NB4 (cell line): Measurements from ENCODE around the gene PPP1R1B.

Experiments
- DNase-seq: peaks from one replicate; pipeline ENCODE4 v3.0.0; 2010; ENCODE audit warnings: low read depth
- H3K4me3 ChIP-seq: one replicate; pipeline ENCODE4 v1.5.1; 2011; ENCODE audit warnings: mild to moderate bottlenecking, low read depth, low read length, moderate library complexity
- MAX ChIP-seq: IDR thresholded peaks from 2 replicates; pipeline ENCODE4 v1.6.1; 2011; ENCODE audit warnings: low read depth, low read length
- MYC ChIP-seq: IDR thresholded peaks from 2 replicates; pipeline ENCODE4 v1.6.1; 2011; ENCODE audit warnings: low read depth, low read length
- POLR2A ChIP-seq: IDR thresholded peaks from 2 replicates; pipeline ENCODE4 v1.6.1; 2011; ENCODE audit warnings: mild to moderate bottlenecking; ENCODE audit not compliant: insufficient read length; ENCODE audit errors: extremely low read depth
- TF ChIP-seq, protein P1 (sequence below): IDR thresholded peaks from one replicate; pipeline ENCODE4 v1.5.1; 2012; ENCODE audit warnings: low read depth, low read length

Gene PPP1R1B

GRCh38 chr17:39626171-39627046 is at the start of gene PPP1R1B:
TSS of gene PPP1R1B (plus strand) at chr17:39626952. CDS start at chr17:39627393, 441 bp downstream.
- TF ChIP-seq MYC (no peak), MAX (no peak), POLR2A (no peak)
- TF ChIP-seq, protein P1, sequence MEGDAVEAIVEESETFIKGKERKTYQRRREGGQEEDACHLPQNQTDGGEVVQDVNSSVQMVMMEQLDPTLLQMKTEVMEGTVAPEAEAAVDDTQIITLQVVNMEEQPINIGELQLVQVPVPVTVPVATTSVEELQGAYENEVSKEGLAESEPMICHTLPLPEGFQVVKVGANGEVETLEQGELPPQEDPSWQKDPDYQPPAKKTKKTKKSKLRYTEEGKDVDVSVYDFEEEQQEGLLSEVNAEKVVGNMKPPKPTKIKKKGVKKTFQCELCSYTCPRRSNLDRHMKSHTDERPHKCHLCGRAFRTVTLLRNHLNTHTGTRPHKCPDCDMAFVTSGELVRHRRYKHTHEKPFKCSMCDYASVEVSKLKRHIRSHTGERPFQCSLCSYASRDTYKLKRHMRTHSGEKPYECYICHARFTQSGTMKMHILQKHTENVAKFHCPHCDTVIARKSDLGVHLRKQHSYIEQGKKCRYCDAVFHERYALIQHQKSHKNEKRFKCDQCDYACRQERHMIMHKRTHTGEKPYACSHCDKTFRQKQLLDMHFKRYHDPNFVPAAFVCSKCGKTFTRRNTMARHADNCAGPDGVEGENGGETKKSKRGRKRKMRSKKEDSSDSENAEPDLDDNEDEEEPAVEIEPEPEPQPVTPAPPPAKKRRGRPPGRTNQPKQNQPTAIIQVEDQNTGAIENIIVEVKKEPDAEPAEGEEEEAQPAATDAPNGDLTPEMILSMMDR = no peak
- DNase-seq = no peak
- no peak within 1 kb of the TSS for H3K4me3 ChIP-seq

DNA sequence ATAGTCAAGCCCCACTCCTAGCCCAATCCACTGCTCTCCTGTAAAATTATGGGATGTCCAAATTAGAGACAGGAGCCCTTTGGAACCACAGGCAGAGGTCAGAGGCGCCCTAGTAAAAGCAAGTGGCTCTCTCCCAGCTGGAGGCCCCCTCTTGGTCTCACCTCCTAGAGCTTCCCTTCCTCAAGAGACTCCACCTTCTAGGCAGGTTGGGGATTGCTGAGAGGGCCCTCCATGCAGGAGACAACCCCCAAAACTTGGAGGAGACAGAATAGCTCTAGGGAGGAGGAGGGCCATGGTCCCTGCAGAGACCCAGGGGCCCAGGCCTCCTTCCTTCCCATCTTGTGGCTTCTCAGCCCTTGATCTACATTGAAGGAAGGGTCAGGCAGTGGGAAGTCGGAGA is 48.5 kb upstream of the PPP1R1B start:
- DNase-seq = no peak
- H3K4me3 ChIP-seq = no peak overlapping the region

DNA sequence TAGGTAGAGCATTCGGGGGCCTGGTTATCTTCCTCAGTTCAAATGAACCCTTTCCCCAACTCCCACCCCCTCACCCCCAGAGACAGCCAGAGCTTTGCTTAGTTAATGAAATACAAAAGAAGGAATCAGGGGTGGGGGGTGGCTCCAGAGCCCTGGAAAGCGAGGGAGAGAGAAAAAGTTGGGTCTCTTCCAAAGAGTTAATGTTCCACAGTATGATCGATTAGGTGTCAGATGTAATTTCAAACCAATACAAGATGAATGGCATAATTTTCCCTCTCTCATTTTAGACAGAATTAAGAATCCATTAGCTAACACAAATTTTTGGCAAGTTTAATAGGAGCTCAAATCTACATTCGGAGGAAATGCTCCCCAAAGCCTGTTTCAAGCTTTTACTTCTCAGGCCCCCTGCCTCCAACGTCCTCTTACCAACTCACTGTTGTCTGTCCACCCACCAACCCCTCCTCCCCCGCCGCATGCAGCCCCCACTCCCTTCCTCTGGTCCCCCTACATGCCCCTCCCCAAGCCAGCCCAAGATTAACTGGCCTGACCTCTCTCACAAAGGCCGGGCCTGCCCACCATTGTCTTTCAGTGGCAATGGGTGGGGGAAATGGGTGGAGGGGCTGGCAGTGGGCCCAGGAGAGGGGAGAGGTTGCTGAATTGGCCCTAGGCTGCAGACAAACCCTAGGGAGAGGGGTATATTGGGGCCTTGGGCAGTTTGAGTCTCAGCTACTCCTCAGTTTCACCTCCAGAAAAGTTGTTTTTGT is 47.3 kb upstream of the PPP1R1B start:
- no peak for DNase-seq
- TF ChIP-seq POLR2A (no peak), MYC (no peak), MAX (no peak)
- TF ChIP-seq, protein P1 = no peak
- H3K4me3 ChIP-seq = no peak overlapping the region

More for the DNA sequence above, 48.5 kb upstream of the PPP1R1B start:
- TF ChIP-seq MAX (no peak), POLR2A (no peak), MYC (no peak)
- TF ChIP-seq, protein P1 = no peak

- no peak overlapping the region for H3K4me3 ChIP-seq
- no peak for DNase-seq
- TF ChIP-seq, protein P1 = no peak
- TF ChIP-seq POLR2A (no peak), MAX (no peak)
Observed at GRCh38 chr17:39580082-39580468, 46.7 kb upstream of the PPP1R1B start.

DNA sequence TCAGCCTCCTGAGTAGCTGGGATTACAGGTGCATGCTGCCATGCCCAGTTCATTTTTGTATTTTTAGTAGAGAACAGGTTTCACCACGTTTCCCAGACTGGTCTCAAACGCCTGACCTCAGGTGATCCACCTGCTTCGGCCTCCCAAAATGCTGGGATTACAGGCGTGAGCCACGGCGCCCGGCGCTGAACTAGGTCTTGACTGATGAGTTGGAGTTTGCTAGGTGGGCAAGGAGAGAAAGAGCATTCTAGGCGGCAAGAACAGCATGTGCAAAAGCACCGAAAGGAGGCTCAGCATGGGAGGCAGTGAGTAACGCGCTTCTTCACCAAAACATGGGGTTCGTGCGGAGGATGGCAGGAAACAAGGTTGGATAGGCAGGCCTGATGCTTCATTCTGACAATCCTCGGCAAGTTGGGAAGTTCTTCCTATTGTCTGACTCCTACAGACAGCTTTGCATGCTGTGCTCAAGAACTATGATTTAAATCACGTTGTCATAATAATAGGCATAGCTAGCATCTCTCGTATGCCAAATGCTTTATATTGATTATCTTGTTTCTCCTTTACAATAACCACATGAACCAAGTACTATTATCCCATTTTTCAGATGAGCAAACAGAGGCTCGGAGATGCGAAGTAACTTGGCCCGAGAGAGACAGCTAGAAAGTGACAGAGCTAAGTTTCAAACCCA is 45.5 kb upstream of the PPP1R1B start:
- TF ChIP-seq MAX = no peak
- TF ChIP-seq, protein P1 = no peak
- no peak for TF ChIP-seq MYC
- no peak for TF ChIP-seq POLR2A
- DNase-seq = no peak
- no peak overlapping the region for H3K4me3 ChIP-seq
